CD1c-positive myeloid dendritic cell (primary cell): ENCODE data around the gene CXCL1.
A peak's percentile ranks its signal among the peaks of the same experiment; 100 is the strongest.
"Not testable (repeated sequence)": the region's sequence is repeated elsewhere in the genome, so short reads cannot be mapped to it uniquely, and the experiment has no call there.

ENCODE experiments used
- DNase-seq: peaks from one replicate; pipeline ENCODE4 v3.0.0-alpha.2; 2016; ENCODE audit errors: extremely low spot score

The CXCL1 gene

DNA sequence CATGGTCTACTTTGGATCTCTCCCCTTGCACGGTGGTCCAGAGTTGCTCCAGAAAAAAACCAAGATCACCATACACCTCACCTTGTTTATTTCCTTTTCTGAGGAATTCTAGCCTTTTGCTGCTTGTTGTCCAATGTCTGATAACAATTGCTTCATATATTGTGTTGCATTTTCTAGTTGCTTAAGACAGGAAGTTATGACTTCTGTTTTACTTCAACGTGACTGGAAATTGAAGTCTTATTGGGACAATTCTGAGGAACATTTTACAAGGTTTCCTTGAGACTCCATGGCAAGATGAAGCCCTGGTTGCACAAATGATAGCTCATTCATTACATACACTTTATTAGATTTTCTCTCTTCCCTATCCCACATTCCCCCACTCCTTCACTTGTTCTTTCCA is 5.2 kb downstream of the CXCL1 start:
- DNase-seq, result peak; percentile 52

- DNase-seq, result no peak
These were observed 6.2 kb downstream of the CXCL1 start for GRCh38 chr4:73875401-73875800.

DNA sequence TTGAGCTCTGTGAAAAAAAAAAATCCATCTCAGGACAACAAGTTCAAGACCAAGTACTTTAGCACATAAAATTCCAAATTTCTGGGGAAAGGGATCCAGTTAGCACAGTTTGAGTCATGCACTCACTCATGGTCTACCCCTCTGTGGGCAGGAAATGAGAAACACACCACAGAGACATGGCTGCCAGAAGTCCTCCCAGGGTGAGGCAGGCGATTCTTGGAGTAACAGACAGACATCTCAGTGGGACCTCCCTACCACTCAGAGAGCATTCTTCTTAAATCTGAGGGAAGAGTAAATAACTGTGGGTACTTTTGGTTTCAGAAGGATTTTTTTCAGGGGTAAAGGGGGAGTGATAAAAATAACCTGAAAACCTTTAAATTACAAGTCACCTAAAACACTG is 14.1 kb downstream of the CXCL1 start:
- DNase-seq, result no peak

- DNase-seq, result no peak
These were observed 16.5 kb downstream of the CXCL1 start for GRCh38 chr4:73885574-73886267.

GRCh38 chr4:73891326-73891725 is 22.1 kb downstream of the CXCL1 start:
- no peak for DNase-seq

DNA sequence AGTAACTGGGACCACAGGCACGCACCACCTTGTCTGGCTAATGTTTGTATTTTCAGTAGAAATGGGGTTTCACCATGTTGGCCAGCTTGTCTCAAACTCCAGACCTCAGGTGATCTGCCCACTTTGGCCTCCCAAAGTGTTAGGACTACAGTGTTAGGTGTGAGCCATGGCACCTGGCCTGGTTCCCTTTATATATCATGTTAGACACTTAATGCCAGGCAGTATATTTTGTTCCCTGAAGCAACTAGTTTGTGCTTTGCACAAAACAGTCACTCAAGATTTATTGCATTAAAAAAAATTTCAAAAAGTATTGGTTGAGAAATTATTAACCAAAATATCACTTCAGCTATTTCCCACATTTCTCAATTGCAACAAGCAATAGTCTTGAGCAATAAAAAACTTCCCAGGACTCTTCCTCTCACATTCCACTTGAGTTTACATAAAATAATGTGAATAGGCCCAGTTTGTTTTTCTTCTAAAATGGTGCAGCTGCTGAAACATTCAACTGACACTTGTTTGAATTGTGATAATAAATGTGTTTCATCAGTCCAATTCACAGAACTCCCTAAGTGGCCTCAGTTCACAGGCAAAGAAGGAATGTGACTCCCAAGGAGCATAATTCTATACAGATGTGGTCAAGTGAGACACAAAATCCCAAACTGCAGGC is 22.7 kb downstream of the CXCL1 start:
- no peak for DNase-seq

GRCh38 chr4:73892966-73893365 is 23.8 kb downstream of the CXCL1 start:
- DNase-seq, result no peak

GRCh38 chr4:73894001-73894400 is 24.8 kb downstream of the CXCL1 start:
- no peak for DNase-seq

- no peak for DNase-seq
These were observed 26.3 kb downstream of the CXCL1 start for GRCh38 chr4:73895201-73896175.

- DNase-seq, result no peak
These were observed 27.2 kb downstream of the CXCL1 start for GRCh38 chr4:73896416-73896815.

- no peak for DNase-seq
These were observed 28.4 kb downstream of the CXCL1 start for GRCh38 chr4:73897380-73898136.

GRCh38 chr4:73899338-73899737 is 30.1 kb downstream of the CXCL1 start:
- not testable (repeated sequence) for DNase-seq

DNA sequence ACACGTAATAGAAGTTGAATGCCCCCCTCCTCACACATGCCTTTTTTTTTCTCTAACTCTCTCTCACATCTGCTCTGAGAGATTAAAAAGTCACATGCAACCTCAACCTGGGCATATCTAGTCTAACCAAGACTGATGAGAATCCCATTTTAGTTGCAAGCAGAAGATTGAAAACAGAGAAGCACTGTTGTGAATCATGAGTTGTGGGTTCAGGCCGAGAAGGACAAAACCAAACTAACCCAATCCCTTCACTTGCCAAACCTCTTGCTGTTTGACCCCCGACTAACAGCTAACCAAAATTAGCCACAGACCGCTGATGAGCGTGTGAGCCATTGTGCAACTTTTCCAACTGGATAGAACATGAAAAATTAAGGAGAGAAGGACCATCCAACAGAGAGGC is 31.8 kb downstream of the CXCL1 start:
- DNase-seq, result no peak

DNA sequence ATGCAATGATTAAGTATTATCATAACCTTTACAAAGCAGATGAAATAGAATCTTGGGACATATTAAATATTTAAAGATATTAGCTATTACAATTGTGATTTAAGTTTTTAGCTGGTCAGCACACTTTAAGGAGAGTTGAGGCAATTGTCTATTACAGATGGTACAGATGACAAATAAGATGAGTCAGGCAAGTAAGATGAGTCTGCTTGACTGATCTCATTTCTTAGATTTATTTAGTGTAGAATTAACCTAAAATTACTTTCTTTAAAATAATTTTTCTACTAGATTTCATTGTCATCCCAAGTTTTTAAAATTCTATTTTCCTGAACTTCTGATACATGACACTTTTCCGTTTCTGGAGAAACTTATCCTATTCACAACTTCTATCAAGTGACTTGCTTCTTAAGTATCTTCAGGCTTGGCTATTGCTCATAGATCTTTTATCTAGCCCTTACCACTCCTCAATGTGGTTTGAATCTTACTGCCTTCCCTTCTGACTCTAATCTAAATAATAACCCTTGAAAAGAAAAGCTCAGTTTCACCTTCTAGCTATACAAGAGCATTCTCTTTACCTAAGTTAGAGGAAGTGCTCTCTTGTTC is 32.9 kb downstream of the CXCL1 start:
- DNase-seq, result no peak

DNA sequence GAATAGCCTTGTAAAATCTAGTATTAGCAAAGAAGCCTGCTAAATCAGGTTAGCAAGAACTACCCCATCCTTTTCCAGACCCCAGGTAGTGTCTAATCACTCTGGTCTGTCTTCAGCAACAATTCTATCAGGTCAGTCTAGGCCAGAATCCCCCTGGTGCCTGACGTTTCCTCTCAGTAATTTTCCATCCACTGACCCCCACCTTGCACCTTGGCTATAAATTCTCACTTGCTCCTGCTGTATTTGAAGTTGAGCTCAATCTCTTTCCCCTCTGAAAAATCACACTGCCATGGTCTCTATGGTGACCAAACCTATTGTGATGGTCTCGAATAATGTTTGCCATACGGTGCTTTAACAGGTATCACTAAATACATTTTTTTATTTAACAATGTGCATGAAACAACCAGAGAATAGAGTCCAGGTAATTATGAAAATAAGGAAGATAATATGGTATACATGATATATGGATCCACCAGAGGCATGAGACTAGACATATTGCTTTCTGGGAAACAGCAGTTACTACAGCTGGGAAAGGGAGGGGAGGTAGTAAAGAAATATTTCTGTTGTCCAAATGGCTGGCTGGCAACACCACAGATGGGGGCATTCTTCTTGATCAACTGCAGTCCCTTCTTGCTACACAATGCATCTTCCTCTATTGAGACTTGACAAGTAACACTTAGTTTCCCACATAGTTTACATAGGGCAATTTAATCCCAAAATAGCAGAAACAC is 33.8 kb downstream of the CXCL1 start:
- DNase-seq, result no peak

- DNase-seq, result no peak
These were observed 35.3 kb downstream of the CXCL1 start for GRCh38 chr4:73904491-73904890.

GRCh38 chr4:73908965-73909364 is 39.8 kb downstream of the CXCL1 start:
- DNase-seq, result no peak

DNA sequence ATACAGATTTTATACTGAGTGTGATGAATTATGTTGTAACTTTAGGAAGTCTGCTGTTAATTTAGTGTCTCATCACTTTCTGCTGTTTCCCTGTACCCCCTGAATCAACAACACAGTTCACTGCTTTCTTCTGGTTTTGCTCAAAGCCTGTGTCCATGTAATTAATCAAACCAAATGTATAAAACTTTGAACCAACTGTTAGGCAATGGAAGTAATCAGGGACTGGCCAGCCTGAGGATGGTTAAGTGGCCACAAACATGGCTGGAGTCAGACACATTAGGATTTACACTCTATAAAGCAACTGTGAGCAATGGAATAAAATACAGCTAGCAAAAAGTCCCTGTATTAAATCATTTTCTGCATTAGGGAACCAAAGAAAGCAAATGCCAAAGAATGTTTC is 42.6 kb downstream of the CXCL1 start:
- no peak for DNase-seq

GRCh38 chr4:73912191-73912590 is 43.0 kb downstream of the CXCL1 start:
- DNase-seq, result no peak

GRCh38 chr4:73914071-73914470 is 44.9 kb downstream of the CXCL1 start:
- no peak for DNase-seq
